ENCODE results near the gene FAM219A. TPM values are rescaled to one million over a fixed set of nuclear protein-coding genes. Genes with fewer than 3 reads are reported as not detected.

FAM219A gene
- total RNA-seq, 1 experiment from 2014 or later = 20.6 TPM

GRCh38 chr9:34375901-34376595, 82.3 kb downstream of the FAM219A start:
- peak overlapping the region; percentile 93 for H3K4me3 Mint-ChIP-seq
- peaks cover 25% of the 10 kb centered on the region for H3K27me3 Mint-ChIP-seq (ENCODE audit: low read depth)
- ChIA-PET CTCF (interaction anchor here (0.8 to 7.9 kb wide), 12 partner anchors 9 to 216 kb away, joined by 3 to 168 read pairs (median 5); partner anchors contain the start of genes DNAI1 and FAM219A), POLR2A (interaction anchor here (0.8 to 1.5 kb wide), 4 partner anchors 12 to 42 kb away, joined by 3 read pairs; no protein-coding TSS in a partner anchor)
- TF ChIP-seq, protein P1, sequence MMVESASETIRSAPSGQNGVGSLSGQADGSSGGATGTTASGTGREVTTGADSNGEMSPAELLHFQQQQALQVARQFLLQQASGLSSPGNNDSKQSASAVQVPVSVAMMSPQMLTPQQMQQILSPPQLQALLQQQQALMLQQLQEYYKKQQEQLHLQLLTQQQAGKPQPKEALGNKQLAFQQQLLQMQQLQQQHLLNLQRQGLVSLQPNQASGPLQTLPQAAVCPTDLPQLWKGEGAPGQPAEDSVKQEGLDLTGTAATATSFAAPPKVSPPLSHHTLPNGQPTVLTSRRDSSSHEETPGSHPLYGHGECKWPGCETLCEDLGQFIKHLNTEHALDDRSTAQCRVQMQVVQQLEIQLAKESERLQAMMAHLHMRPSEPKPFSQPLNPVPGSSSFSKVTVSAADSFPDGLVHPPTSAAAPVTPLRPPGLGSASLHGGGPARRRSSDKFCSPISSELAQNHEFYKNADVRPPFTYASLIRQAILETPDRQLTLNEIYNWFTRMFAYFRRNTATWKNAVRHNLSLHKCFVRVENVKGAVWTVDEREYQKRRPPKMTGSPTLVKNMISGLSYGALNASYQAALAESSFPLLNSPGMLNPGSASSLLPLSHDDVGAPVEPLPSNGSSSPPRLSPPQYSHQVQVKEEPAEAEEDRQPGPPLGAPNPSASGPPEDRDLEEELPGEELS (CRISPR knock-in tag; IDR thresholded peaks at IDR 0.05) = peak; percentile 21; the same call in 1 of the 2 replicates
- TF ChIP-seq SMAD4 (CRISPR knock-in tag; IDR thresholded peaks at IDR 0.05) = no peak
- TF ChIP-seq ETV6 (CRISPR knock-in tag; IDR thresholded peaks at IDR 0.05) = peak; percentile 56; the same call in 1 of the 2 replicates
- TF ChIP-seq, protein P2, sequence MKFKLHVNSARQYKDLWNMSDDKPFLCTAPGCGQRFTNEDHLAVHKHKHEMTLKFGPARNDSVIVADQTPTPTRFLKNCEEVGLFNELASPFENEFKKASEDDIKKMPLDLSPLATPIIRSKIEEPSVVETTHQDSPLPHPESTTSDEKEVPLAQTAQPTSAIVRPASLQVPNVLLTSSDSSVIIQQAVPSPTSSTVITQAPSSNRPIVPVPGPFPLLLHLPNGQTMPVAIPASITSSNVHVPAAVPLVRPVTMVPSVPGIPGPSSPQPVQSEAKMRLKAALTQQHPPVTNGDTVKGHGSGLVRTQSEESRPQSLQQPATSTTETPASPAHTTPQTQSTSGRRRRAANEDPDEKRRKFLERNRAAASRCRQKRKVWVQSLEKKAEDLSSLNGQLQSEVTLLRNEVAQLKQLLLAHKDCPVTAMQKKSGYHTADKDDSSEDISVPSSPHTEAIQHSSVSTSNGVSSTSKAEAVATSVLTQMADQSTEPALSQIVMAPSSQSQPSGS (CRISPR knock-in tag; IDR thresholded peaks at IDR 0.05; ENCODE audit: borderline replicate concordance, low read depth) = no peak
- no peaks in the 10 kb centered on the region for H3K9me3 Mint-ChIP-seq
- DNase-seq (ENCODE audit: low spot score) = peak; percentile 63
- peak; percentile 8 for ATAC-seq
- H3K36me3 Mint-ChIP-seq = peaks cover 8% of the 10 kb centered on the region
- peak overlapping the region; percentile 82; the same call in 1 of the 2 replicates for H3K27ac Mint-ChIP-seq
- peaks cover 29% of the 10 kb centered on the region for H3K4me1 Mint-ChIP-seq

GRCh38 chr9:34374905-34375552, 83.3 kb downstream of the FAM219A start:
- TF ChIP-seq FOXK1 (CRISPR knock-in tag; IDR thresholded peaks at IDR 0.05) (no peak), CREB1 (CRISPR knock-in tag; IDR thresholded peaks at IDR 0.05) (peak; percentile 43; the same call in 1 of the 2 replicates)
- CTCF ChIA-PET = interaction anchor here (0.7 to 7.9 kb wide), 10 partner anchors 8 to 216 kb away, joined by 3 to 168 read pairs (median 4); no protein-coding TSS in a partner anchor
- DNase-seq (ENCODE audit: low spot score) = peak; percentile 33
- POLR2A ChIA-PET = interaction anchor here (1.0 to 1.5 kb wide), 4 partner anchors 29 to 43 kb away, joined by 3 to 5 read pairs (median 4); no protein-coding TSS in a partner anchor
- peaks cover 17% of the 10 kb centered on the region for H3K27me3 Mint-ChIP-seq (ENCODE audit: low read depth)
- H3K9me3 Mint-ChIP-seq = no peaks in the 10 kb centered on the region
- peaks cover 26% of the 10 kb centered on the region for H3K4me1 Mint-ChIP-seq
- peak; percentile 0 for ATAC-seq
- H3K4me3 Mint-ChIP-seq = peak overlapping the region; percentile 93
- H3K36me3 Mint-ChIP-seq = peaks cover 17% of the 10 kb centered on the region
- peak overlapping the region; percentile 83 for H3K27ac Mint-ChIP-seq

- peaks cover 19% of the 10 kb centered on the region for H3K36me3 Mint-ChIP-seq
- peak overlapping the region; percentile 27; the same call in 1 of the 2 replicates for H3K27ac Mint-ChIP-seq
- peaks cover 12% of the 10 kb centered on the region for H3K27me3 Mint-ChIP-seq (ENCODE audit: low read depth)
- H3K4me3 Mint-ChIP-seq = no peak overlapping the region
- H3K4me1 Mint-ChIP-seq = peaks cover 26% of the 10 kb centered on the region
- POLR2A ChIA-PET = interaction anchor here (0.7 to 1.2 kb wide), 3 partner anchors 40 to 125 kb away, joined by 4 to 5 read pairs (median 4); no protein-coding TSS in a partner anchor
- CTCF ChIA-PET = interaction anchor here (0.9 to 7.9 kb wide), 6 partner anchors 24 to 217 kb away, joined by 3 to 168 read pairs (median 10); no protein-coding TSS in a partner anchor
- ATAC-seq (no peak), DNase-seq (ENCODE audit: low spot score) (no peak)
- no peaks in the 10 kb centered on the region for H3K9me3 Mint-ChIP-seq
- no peak for TF ChIP-seq ZNF671 (CRISPR knock-in tag; IDR thresholded peaks at IDR 0.05)
- TF ChIP-seq, protein P3, sequence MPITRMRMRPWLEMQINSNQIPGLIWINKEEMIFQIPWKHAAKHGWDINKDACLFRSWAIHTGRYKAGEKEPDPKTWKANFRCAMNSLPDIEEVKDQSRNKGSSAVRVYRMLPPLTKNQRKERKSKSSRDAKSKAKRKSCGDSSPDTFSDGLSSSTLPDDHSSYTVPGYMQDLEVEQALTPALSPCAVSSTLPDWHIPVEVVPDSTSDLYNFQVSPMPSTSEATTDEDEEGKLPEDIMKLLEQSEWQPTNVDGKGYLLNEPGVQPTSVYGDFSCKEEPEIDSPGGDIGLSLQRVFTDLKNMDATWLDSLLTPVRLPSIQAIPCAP (CRISPR knock-in tag; IDR thresholded peaks at IDR 0.05) = no peak
- TF ChIP-seq, protein P4, sequence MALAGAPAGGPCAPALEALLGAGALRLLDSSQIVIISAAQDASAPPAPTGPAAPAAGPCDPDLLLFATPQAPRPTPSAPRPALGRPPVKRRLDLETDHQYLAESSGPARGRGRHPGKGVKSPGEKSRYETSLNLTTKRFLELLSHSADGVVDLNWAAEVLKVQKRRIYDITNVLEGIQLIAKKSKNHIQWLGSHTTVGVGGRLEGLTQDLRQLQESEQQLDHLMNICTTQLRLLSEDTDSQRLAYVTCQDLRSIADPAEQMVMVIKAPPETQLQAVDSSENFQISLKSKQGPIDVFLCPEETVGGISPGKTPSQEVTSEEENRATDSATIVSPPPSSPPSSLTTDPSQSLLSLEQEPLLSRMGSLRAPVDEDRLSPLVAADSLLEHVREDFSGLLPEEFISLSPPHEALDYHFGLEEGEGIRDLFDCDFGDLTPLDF (CRISPR knock-in tag; IDR thresholded peaks at IDR 0.05) = no peak
- TF ChIP-seq ERG (CRISPR knock-in tag; IDR thresholded peaks at IDR 0.05) = no peak
- TF ChIP-seq CREB1 (CRISPR knock-in tag; IDR thresholded peaks at IDR 0.05) = no peak
- no peak for TF ChIP-seq ARID4B (CRISPR knock-in tag; IDR thresholded peaks at IDR 0.05; ENCODE audit: borderline replicate concordance)
- no peak for TF ChIP-seq ETV6 (CRISPR knock-in tag; IDR thresholded peaks at IDR 0.05)
- no peak for TF ChIP-seq PREB (CRISPR knock-in tag; IDR thresholded peaks at IDR 0.05; ENCODE audit: borderline replicate concordance)
- no peak for TF ChIP-seq ELF4 (CRISPR knock-in tag; IDR thresholded peaks at IDR 0.05; ENCODE audit: low read depth)
Measured at GRCh38 chr9:34374339-34374738, 84.0 kb downstream of the FAM219A start.
